Measurements from ENCODE around the gene CHD8.
"Not testable (repeated sequence)": the region's sequence is repeated elsewhere in the genome, so short reads cannot be mapped to it uniquely, and the experiment has no call there.

The CHD8 gene

GRCh38 chr14:21455912-21456667, at the start of gene CHD8:
Gene CHD8, minus strand, starts transcription at chr14:21456123. Its CDS starts 24,480 bp downstream, at chr14:21431643.
- peak; percentile 97 for DNase-seq (ENCODE audit: low read depth)

- DNase-seq (ENCODE audit: low read depth): no peak
Measured at GRCh38 chr14:21505012-21505553, 49.2 kb upstream of the CHD8 start.

- DNase-seq (ENCODE audit: low read depth): no peak
Measured at GRCh38 chr14:21503376-21503775, 47.5 kb upstream of the CHD8 start.

GRCh38 chr14:21501568-21501967, 45.6 kb upstream of the CHD8 start:
- no peak for DNase-seq (ENCODE audit: low read depth)

GRCh38 chr14:21498540-21499526, 42.9 kb upstream of the CHD8 start:
- DNase-seq (ENCODE audit: low read depth): no peak

GRCh38 chr14:21496453-21496852, 40.5 kb upstream of the CHD8 start:
- no peak for DNase-seq (ENCODE audit: low read depth)

- DNase-seq (ENCODE audit: low read depth): no peak
Measured at GRCh38 chr14:21494902-21495762, 39.2 kb upstream of the CHD8 start.

- DNase-seq (ENCODE audit: low read depth): no peak
Measured at GRCh38 chr14:21486640-21487087, 30.7 kb upstream of the CHD8 start.

GRCh38 chr14:21476925-21477681, 21.2 kb upstream of the CHD8 start, which contains the start of the genes RAB2B and TOX4:
Gene RAB2B, minus strand, starts transcription at chr14:21476959. Its CDS starts 87 bp downstream, at chr14:21476872.
Gene TOX4, plus strand, starts transcription at chr14:21477195. Its CDS starts 84 bp downstream, at chr14:21477279.
- DNase-seq (ENCODE audit: low read depth): peak; percentile 86

GRCh38 chr14:21476523-21476924, 20.6 kb upstream of the CHD8 start:
- DNase-seq (ENCODE audit: low read depth): no peak

GRCh38 chr14:21475767-21476522, 20.0 kb upstream of the CHD8 start:
- no peak for DNase-seq (ENCODE audit: low read depth)

- DNase-seq (ENCODE audit: low read depth): no peak
Measured at GRCh38 chr14:21467616-21468015, 11.7 kb upstream of the CHD8 start.

GRCh38 chr14:21455592-21455911, 371 bp downstream of the CHD8 start:
- DNase-seq (ENCODE audit: low read depth): no peak

- DNase-seq (ENCODE audit: low read depth): no peak
Measured at GRCh38 chr14:21454843-21455544, 929 bp downstream of the CHD8 start.

GRCh38 chr14:21449899-21450216, 6.1 kb downstream of the CHD8 start:
- no peak for DNase-seq (ENCODE audit: low read depth)

GRCh38 chr14:21442657-21443056, 13.3 kb downstream of the CHD8 start:
- DNase-seq (ENCODE audit: low read depth): not testable (repeated sequence)

GRCh38 chr14:21440859-21441258, 15.1 kb downstream of the CHD8 start:
- DNase-seq (ENCODE audit: low read depth): no peak

GRCh38 chr14:21437063-21437901, 18.6 kb downstream of the CHD8 start:
- peak; percentile 100 for DNase-seq (ENCODE audit: low read depth)

Measured in stimulated activated CD8-positive, alpha-beta memory T cell treated with anti-CD3 and anti-CD28 coated beads, Interleukin-15, amount 100 ng/mL, for 1 hour (primary cell).